Tibial nerve (tissue), 4 donors: ENCODE results near the gene PLAC1. TPM values are rescaled to one million over a fixed set of nuclear protein-coding genes. Genes with fewer than 3 reads are reported as not detected.

ENCODE experiments used
- DNase-seq, 2 donors: peaks; one replicate each; pipeline ENCODE4 v3.0.0-alpha.2; 2019; ENCODE audit warnings: low spot score in 2 of 2
- H3K27ac ChIP-seq, 4 donors: fragments of 200-600 bp; sonication (generic) in 3 of 4; one replicate each; pipeline ENCODE4 v1.5.1; 2017 to 2019; ENCODE audit warnings: mild to moderate bottlenecking in 1 of 4
- H3K27me3 ChIP-seq, 2 donors: fragments of 200-600 bp; sonication (generic) in 1 of 2; one replicate each; pipeline versions ENCODE4 v1.5.1 to v1.6.0; 2017 to 2019
- H3K36me3 ChIP-seq, 3 donors: fragments of 200-600 bp; sonication (generic); one replicate each; pipeline ENCODE4 v1.5.1; 2018 to 2019
- H3K4me1 ChIP-seq, 4 donors: fragments of 200-600 bp; sonication (generic) in 3 of 4; one replicate each; pipeline ENCODE4 v1.5.1; 2017 to 2019
- H3K4me3 ChIP-seq, 4 donors: fragments of 200-600 bp; sonication (generic) in 3 of 4; one replicate each; pipeline ENCODE4 v1.5.1; 2017 to 2019; ENCODE audit warnings: mild to moderate bottlenecking in 1 of 4, moderate library complexity in 1 of 4
- H3K9me3 ChIP-seq, 4 donors: fragments of 200-600 bp; sonication (generic) in 3 of 4; one replicate each; pipeline ENCODE4 v1.5.1; 2017 to 2019
- CTCF ChIP-seq, 5 experiments: fragments of 200-600 bp in 3 of 5; fragments of 450-650 bp in 2 of 5; sonication (generic) in 3 of 5; IDR thresholded peaks; one replicate each; pipeline ENCODE4 v1.5.1; 2016 to 2019; ENCODE audit warnings: antibody characterized with exemption in 5 of 5, mild to moderate bottlenecking in 3 of 5, moderate library complexity in 2 of 5
- EP300 ChIP-seq, 2 donors: sonication (generic); formaldehyde crosslinking; IDR thresholded peaks; one replicate each; pipeline ENCODE4 v1.6.1; 2017; ENCODE audit warnings: antibody characterized with exemption in 2 of 2, mild to moderate bottlenecking in 1 of 2
- POLR2A ChIP-seq, 2 donors: fragments of 450-650 bp; IDR thresholded peaks; one replicate each; pipeline ENCODE4 v1.6.1; 2017; ENCODE audit warnings: antibody characterized with exemption in 2 of 2, mild to moderate bottlenecking in 2 of 2, moderate library complexity in 2 of 2
- WGBS, 2 donors: methylation state at CpG; one replicate each; pipeline ENCODE4 v1.1.5; 2018; 5-methylcytosine and 5-hydroxymethylcytosine counted together
- total RNA-seq, 4 donors: library from RNA; depleted of rRNA; stranded (reverse); fragments of >200 nt; gene quantifications; one replicate each; pipeline ENCODE4 v1.1.0, GENCODE V29; 2016

PLAC1 gene
- total RNA-seq, 4 donors from 2014 or later, result not detected

GRCh38 chrX:134572816-134573682 is 85.2 kb downstream of the PLAC1 start:
- Histone ChIP-seq H3K27me3 (peaks cover 0 to 6% of the 10 kb centered on the region in 2 donors), H3K9me3 (no peaks in the 10 kb centered on the region), H3K4me1 (no peaks in the 10 kb centered on the region), H3K4me3 (no peak overlapping the region), H3K36me3 (no peaks in the 10 kb centered on the region), H3K27ac (no peak overlapping the region)
- WGBS, 2 donors, result 63 to 71% methylated on average over 5 of the region's 5 CpGs
- TF ChIP-seq EP300 (IDR thresholded peaks at IDR 0.05), result no peak
- no peak for TF ChIP-seq POLR2A (IDR thresholded peaks at IDR 0.05)
- TF ChIP-seq CTCF (IDR thresholded peaks at IDR 0.05), result no peak
- DNase-seq, result no peak

GRCh38 chrX:134571796-134572195 is 86.5 kb downstream of the PLAC1 start:
- H3K27me3 ChIP-seq, result peaks cover 0 to 6% of the 10 kb centered on the region in 2 donors
- DNase-seq, result no peak
- H3K9me3 ChIP-seq, result no peaks in the 10 kb centered on the region
- H3K4me3 ChIP-seq, result no peak overlapping the region
- 20 to 22% methylated on average over 5 of the region's 5 CpGs for WGBS, 2 donors
- no peaks in the 10 kb centered on the region for H3K4me1 ChIP-seq
- H3K36me3 ChIP-seq, result no peaks in the 10 kb centered on the region
- TF ChIP-seq CTCF (IDR thresholded peaks at IDR 0.05), result no peak
- TF ChIP-seq POLR2A (IDR thresholded peaks at IDR 0.05), result no peak
- no peak for TF ChIP-seq EP300 (IDR thresholded peaks at IDR 0.05)
- no peak overlapping the region for H3K27ac ChIP-seq

GRCh38 chrX:134570899-134571298 is 87.4 kb downstream of the PLAC1 start:
- WGBS, 2 donors, result 47 to 51% methylated on average over 2 of the region's 2 CpGs
- TF ChIP-seq POLR2A (IDR thresholded peaks at IDR 0.05) (no peak), EP300 (IDR thresholded peaks at IDR 0.05) (no peak), CTCF (IDR thresholded peaks at IDR 0.05) (no peak)
- Histone ChIP-seq H3K9me3 (no peaks in the 10 kb centered on the region), H3K36me3 (no peaks in the 10 kb centered on the region), H3K4me1 (no peaks in the 10 kb centered on the region), H3K27ac (no peak overlapping the region), H3K4me3 (no peak overlapping the region), H3K27me3 (peaks cover 0 to 6% of the 10 kb centered on the region in 2 donors)
- no peak for DNase-seq

- Histone ChIP-seq H3K4me3 (no peak overlapping the region), H3K27ac (no peak overlapping the region), H3K9me3 (no peaks in the 10 kb centered on the region), H3K36me3 (no peaks in the 10 kb centered on the region), H3K4me1 (no peaks in the 10 kb centered on the region), H3K27me3 (peaks cover 0 to 6% of the 10 kb centered on the region in 2 donors)
- 38 to 61% methylated on average over 3 of the region's 3 CpGs for WGBS, 2 donors
- DNase-seq, result no peak
- no peak for TF ChIP-seq CTCF (IDR thresholded peaks at IDR 0.05)
- TF ChIP-seq EP300 (IDR thresholded peaks at IDR 0.05), result no peak
- TF ChIP-seq POLR2A (IDR thresholded peaks at IDR 0.05), result no peak
Observed at GRCh38 chrX:134570509-134570846, 87.8 kb downstream of the PLAC1 start.

- DNase-seq, result no peak
- H3K27ac ChIP-seq, result no peak overlapping the region
- peaks cover 0 to 6% of the 10 kb centered on the region in 2 donors for H3K27me3 ChIP-seq
- no peaks in the 10 kb centered on the region for H3K4me1 ChIP-seq
- H3K9me3 ChIP-seq, result no peaks in the 10 kb centered on the region
- 78 to 83% methylated on average over 3 of the region's 3 CpGs for WGBS, 2 donors
- H3K36me3 ChIP-seq, result no peaks in the 10 kb centered on the region
- no peak overlapping the region for H3K4me3 ChIP-seq
- TF ChIP-seq POLR2A (IDR thresholded peaks at IDR 0.05) (no peak), CTCF (IDR thresholded peaks at IDR 0.05) (no peak)
Observed at GRCh38 chrX:134569306-134569705, 89.0 kb downstream of the PLAC1 start.
